ENCODE data around the gene G6PC2.
"Not testable (repeated sequence)": the region's sequence is repeated elsewhere in the genome, so short reads cannot be mapped to it uniquely, and the experiment has no call there.

G6PC2 gene

GRCh38 chr2:168858146-168858545, 42.9 kb upstream of the G6PC2 start:
- no peaks in the 10 kb centered on the region for H3K4me1 ChIP-seq (ENCODE audit: low read length)
- TF ChIP-seq EZH2phosphoT487 (IDR thresholded peaks at IDR 0.05; ENCODE audit: low read length) (no peak), CTCF (IDR thresholded peaks at IDR 0.05; ENCODE audit: low read length) (no peak), EZH2 (optimal IDR thresholded peaks at IDR 0.05; ENCODE audit: low read depth, low read length) (no peak)
- no peaks in the 10 kb centered on the region for H3K79me2 ChIP-seq (ENCODE audit: low read length)
- no peak overlapping the region for H3K27ac ChIP-seq (ENCODE audit: low read length)
- no peak overlapping the region for H3K4me2 ChIP-seq (ENCODE audit: low read depth, low read length)
- H3K36me3 ChIP-seq (replicated peaks; ENCODE audit: insufficient read depth, low read length): no peaks in the 10 kb centered on the region
- H3K9me2 ChIP-seq (replicated peaks; ENCODE audit: insufficient read depth, low read length): no peaks in the 10 kb centered on the region
- H3K9me3 ChIP-seq (replicated peaks; ENCODE audit: insufficient read depth, low read length): no peaks in the 10 kb centered on the region
- no peak overlapping the region for H2AFZ ChIP-seq (ENCODE audit: low read length)
- H3K4me3 ChIP-seq (ENCODE audit: low read length): no peak overlapping the region
- no peak for DNase-seq
- H3K27me3 ChIP-seq (replicated peaks; ENCODE audit: insufficient read depth, low read length): no peaks in the 10 kb centered on the region
- H3K9ac ChIP-seq (ENCODE audit: low read length): no peak overlapping the region
- no peaks in the 10 kb centered on the region for H3F3A ChIP-seq (ENCODE audit: insufficient read depth, low read length)
- no peaks in the 10 kb centered on the region for H4K20me1 ChIP-seq (ENCODE audit: insufficient read depth, low read length)

GRCh38 chr2:168867164-168867563, 33.9 kb upstream of the G6PC2 start:
- H3F3A ChIP-seq (ENCODE audit: insufficient read depth, low read length); H3K9ac ChIP-seq (ENCODE audit: low read length); H3K4me1 ChIP-seq (ENCODE audit: low read length); H3K4me2 ChIP-seq (ENCODE audit: low read depth, low read length); H3K4me3 ChIP-seq (ENCODE audit: low read length); H3K9me3 ChIP-seq (replicated peaks; ENCODE audit: insufficient read depth, low read length); H3K36me3 ChIP-seq (replicated peaks; ENCODE audit: insufficient read depth, low read length); H4K20me1 ChIP-seq (ENCODE audit: insufficient read depth, low read length); H2AFZ ChIP-seq (ENCODE audit: low read length); H3K79me2 ChIP-seq (ENCODE audit: low read length); H3K9me2 ChIP-seq (replicated peaks; ENCODE audit: insufficient read depth, low read length); H3K27me3 ChIP-seq (replicated peaks; ENCODE audit: insufficient read depth, low read length); H3K27ac ChIP-seq (ENCODE audit: low read length); DNase-seq: not testable (repeated sequence)

GRCh38 chr2:168870369-168870768, 30.7 kb upstream of the G6PC2 start:
- not testable (repeated sequence) for H3K9ac ChIP-seq (ENCODE audit: low read length); H3K27ac ChIP-seq (ENCODE audit: low read length); H3K4me3 ChIP-seq (ENCODE audit: low read length); H2AFZ ChIP-seq (ENCODE audit: low read length); H3K4me2 ChIP-seq (ENCODE audit: low read depth, low read length); H3K9me3 ChIP-seq (replicated peaks; ENCODE audit: insufficient read depth, low read length); H4K20me1 ChIP-seq (ENCODE audit: insufficient read depth, low read length); DNase-seq; H3K4me1 ChIP-seq (ENCODE audit: low read length); H3K9me2 ChIP-seq (replicated peaks; ENCODE audit: insufficient read depth, low read length); H3F3A ChIP-seq (ENCODE audit: insufficient read depth, low read length); H3K79me2 ChIP-seq (ENCODE audit: low read length); H3K27me3 ChIP-seq (replicated peaks; ENCODE audit: insufficient read depth, low read length)
- peaks cover 10% of the 10 kb centered on the region; the same call in 1 of the 2 replicates for H3K36me3 ChIP-seq (replicated peaks; ENCODE audit: insufficient read depth, low read length)

GRCh38 chr2:168870824-168871223, 30.3 kb upstream of the G6PC2 start:
- not testable (repeated sequence) for DNase-seq; H3F3A ChIP-seq (ENCODE audit: insufficient read depth, low read length); H4K20me1 ChIP-seq (ENCODE audit: insufficient read depth, low read length); H3K9ac ChIP-seq (ENCODE audit: low read length); H3K27me3 ChIP-seq (replicated peaks; ENCODE audit: insufficient read depth, low read length); H2AFZ ChIP-seq (ENCODE audit: low read length); H3K27ac ChIP-seq (ENCODE audit: low read length); H3K9me2 ChIP-seq (replicated peaks; ENCODE audit: insufficient read depth, low read length); H3K4me2 ChIP-seq (ENCODE audit: low read depth, low read length); H3K4me1 ChIP-seq (ENCODE audit: low read length); H3K79me2 ChIP-seq (ENCODE audit: low read length); H3K4me3 ChIP-seq (ENCODE audit: low read length); H3K9me3 ChIP-seq (replicated peaks; ENCODE audit: insufficient read depth, low read length)
- peaks cover 10% of the 10 kb centered on the region; the same call in 1 of the 2 replicates for H3K36me3 ChIP-seq (replicated peaks; ENCODE audit: insufficient read depth, low read length)

- Histone ChIP-seq H4K20me1 (ENCODE audit: insufficient read depth, low read length) (no peaks in the 10 kb centered on the region), H3K36me3 (replicated peaks; ENCODE audit: insufficient read depth, low read length) (peaks cover 13% of the 10 kb centered on the region; the same call in 1 of the 2 replicates), H2AFZ (ENCODE audit: low read length) (no peak overlapping the region), H3K79me2 (ENCODE audit: low read length) (peaks cover 25% of the 10 kb centered on the region), H3K27me3 (replicated peaks; ENCODE audit: insufficient read depth, low read length) (no peaks in the 10 kb centered on the region), H3K4me2 (ENCODE audit: low read depth, low read length) (no peak overlapping the region), H3K27ac (ENCODE audit: low read length) (no peak overlapping the region), H3K9me2 (replicated peaks; ENCODE audit: insufficient read depth, low read length) (no peaks in the 10 kb centered on the region), H3K9me3 (replicated peaks; ENCODE audit: insufficient read depth, low read length) (no peaks in the 10 kb centered on the region), H3K4me1 (ENCODE audit: low read length) (no peaks in the 10 kb centered on the region), H3K9ac (ENCODE audit: low read length) (no peak overlapping the region), H3K4me3 (ENCODE audit: low read length) (no peak overlapping the region), H3F3A (ENCODE audit: insufficient read depth, low read length) (no peaks in the 10 kb centered on the region)
- DNase-seq: no peak
- TF ChIP-seq EZH2 (optimal IDR thresholded peaks at IDR 0.05; ENCODE audit: low read depth, low read length) (no peak), EZH2phosphoT487 (IDR thresholded peaks at IDR 0.05; ENCODE audit: low read length) (no peak), CTCF (IDR thresholded peaks at IDR 0.05; ENCODE audit: low read length) (no peak)
Observed at GRCh38 chr2:168874368-168875054, 26.6 kb upstream of the G6PC2 start.

GRCh38 chr2:168882163-168882562, 18.9 kb upstream of the G6PC2 start:
- H3K79me2 ChIP-seq (ENCODE audit: low read length): peaks cover 19% of the 10 kb centered on the region
- DNase-seq; H3K9ac ChIP-seq (ENCODE audit: low read length): not testable (repeated sequence)

More at GRCh38 chr2:168882163-168882562, 18.9 kb upstream of the G6PC2 start:
- H3K4me3 ChIP-seq (ENCODE audit: low read length); H3K36me3 ChIP-seq (replicated peaks; ENCODE audit: insufficient read depth, low read length); H3K4me2 ChIP-seq (ENCODE audit: low read depth, low read length); H3K27ac ChIP-seq (ENCODE audit: low read length); H3K9me2 ChIP-seq (replicated peaks; ENCODE audit: insufficient read depth, low read length); H2AFZ ChIP-seq (ENCODE audit: low read length); H4K20me1 ChIP-seq (ENCODE audit: insufficient read depth, low read length); H3F3A ChIP-seq (ENCODE audit: insufficient read depth, low read length); H3K27me3 ChIP-seq (replicated peaks; ENCODE audit: insufficient read depth, low read length); H3K4me1 ChIP-seq (ENCODE audit: low read length); H3K9me3 ChIP-seq (replicated peaks; ENCODE audit: insufficient read depth, low read length): not testable (repeated sequence)
